Smooth muscle cell (in vitro differentiated cells): ENCODE data around the gene SLC4A3. TPM values are rescaled to one million over a fixed set of nuclear protein-coding genes. Genes with fewer than 3 reads are reported as not detected.
"Not testable (repeated sequence)": the region's sequence is repeated elsewhere in the genome, so short reads cannot be mapped to it uniquely, and the experiment has no call there.

Source experiments
- DNase-seq: peaks from one replicate; lab custom pipeline; 2025; ENCODE audit not compliant: unreplicated experiment; lab: John Stamatoyannopoulos, UW
- H2AFZ ChIP-seq: fragments of 200-600 bp; sonication (generic); 2 replicates; pipeline ENCODE4 v1.6.0; 2016; ENCODE audit warnings: antibody characterized with exemption, low read depth, mild to moderate bottlenecking
- H3F3A ChIP-seq: fragments of 200-600 bp; sonication (generic); 2 replicates; pipeline ENCODE4 v1.6.0; 2017; ENCODE audit warnings: antibody characterized with exemption, low read depth
- H3K27ac ChIP-seq: fragments of 200-600 bp; sonication (generic); 2 replicates; pipeline ENCODE4 v1.5.1; 2016; ENCODE audit warnings: low read depth, mild to moderate bottlenecking
- H3K27me3 ChIP-seq: fragments of 200-600 bp; sonication (generic); 2 replicates; pipeline ENCODE4 v1.6.1; 2016; ENCODE audit warnings: low read depth, mild to moderate bottlenecking
- H3K36me3 ChIP-seq: fragments of 200-600 bp; sonication (generic); 2 replicates; pipeline ENCODE4 v1.5.1; 2016; ENCODE audit warnings: low read depth
- H3K4me1 ChIP-seq: fragments of 200-600 bp; sonication (generic); 2 replicates; pipeline ENCODE4 v1.5.1; 2016; ENCODE audit warnings: low read depth
- H3K4me2 ChIP-seq: fragments of 200-600 bp; sonication (generic); 2 replicates; pipeline ENCODE4 v1.6.0; 2016; ENCODE audit warnings: mild to moderate bottlenecking
- H3K4me3 ChIP-seq: fragments of 200-600 bp; sonication (generic); 2 replicates; pipeline ENCODE4 v1.5.1; 2016; ENCODE audit warnings: mild to moderate bottlenecking
- H3K79me2 ChIP-seq: fragments of 200-600 bp; sonication (generic); 2 replicates; pipeline ENCODE4 v1.6.0; 2016; ENCODE audit warnings: low read depth, mild to moderate bottlenecking
- H3K9ac ChIP-seq: fragments of 200-600 bp; sonication (generic); 2 replicates; pipeline ENCODE4 v1.6.0; 2016; ENCODE audit warnings: low read depth
- H3K9me3 ChIP-seq: fragments of 200-600 bp; sonication (generic); replicated peaks from 2 replicates; pipeline ENCODE4 v1.5.1; 2016; ENCODE audit warnings: low read depth
- H4K20me1 ChIP-seq: fragments of 200-600 bp; sonication (generic); 2 replicates; pipeline ENCODE4 v1.6.0; 2016; ENCODE audit warnings: low read depth
- CTCF ChIP-seq: fragments of 200-600 bp; sonication (generic); IDR thresholded peaks from 2 replicates; pipeline ENCODE4 v1.5.1; 2017; ENCODE audit warnings: borderline replicate concordance, mild to moderate bottlenecking, antibody characterized with exemption; ENCODE audit not compliant: insufficient read depth, poor library complexity, severe bottlenecking
- WGBS: methylation state at CpG from one replicate; pipeline ENCODE4 v1.1.7; 2016; ENCODE audit warnings: low lambda C conversion rate; 5-methylcytosine and 5-hydroxymethylcytosine counted together
- polyA plus RNA-seq: library from polyadenylated mRNA; unstranded; fragments of >200 nt; fragmentation: Nextera tagmentation; extraction: Ambion mirVana; gene quantifications from 2 replicates; pipeline ENCODE4 v1.2.1, GENCODE V29; 2016
- total RNA-seq: library from RNA; depleted of rRNA; stranded (reverse); fragments of >200 nt; gene quantifications from 2 replicates; pipeline ENCODE4 v1.2.3, GENCODE V29; 2014

Gene SLC4A3
- total and polyA plus RNA-seq, 2 experiments from 2014 or later: 4.9 to 12.1 TPM

GRCh38 chr2:219648963-219649362, 21.5 kb downstream of the SLC4A3 start:
- WGBS: 89% methylated on average over 4 of the region's 4 CpGs
- H2AFZ ChIP-seq: no peak overlapping the region
- peaks cover 6% of the 10 kb centered on the region for H3K4me1 ChIP-seq
- H4K20me1 ChIP-seq: no peaks in the 10 kb centered on the region
- H3F3A ChIP-seq: peaks cover 3% of the 10 kb centered on the region
- no peaks in the 10 kb centered on the region for H3K27me3 ChIP-seq
- no peak overlapping the region for H3K4me2 ChIP-seq
- H3K27ac ChIP-seq: no peak overlapping the region
- no peak overlapping the region for H3K9ac ChIP-seq
- TF ChIP-seq CTCF: no peak
- no peak overlapping the region for H3K4me3 ChIP-seq
- DNase-seq: no peak
- H3K79me2 ChIP-seq: no peaks in the 10 kb centered on the region
- no peaks in the 10 kb centered on the region for H3K36me3 ChIP-seq
- H3K9me3 ChIP-seq: no peaks in the 10 kb centered on the region

- 76% methylated on average over 8 of the region's 8 CpGs for WGBS
- H3K27ac ChIP-seq: no peak overlapping the region
- H4K20me1 ChIP-seq: no peaks in the 10 kb centered on the region
- no peaks in the 10 kb centered on the region for H3K79me2 ChIP-seq
- no peak overlapping the region for H2AFZ ChIP-seq
- H3K27me3 ChIP-seq: no peaks in the 10 kb centered on the region
- H3F3A ChIP-seq: no peaks in the 10 kb centered on the region
- DNase-seq: no peak
- H3K36me3 ChIP-seq: no peaks in the 10 kb centered on the region
- TF ChIP-seq CTCF: no peak
- no peak overlapping the region for H3K9ac ChIP-seq
- H3K4me1 ChIP-seq: peaks cover 1% of the 10 kb centered on the region
- H3K4me3 ChIP-seq: no peak overlapping the region
- H3K9me3 ChIP-seq: no peaks in the 10 kb centered on the region
- no peak overlapping the region for H3K4me2 ChIP-seq
These were observed 23.2 kb downstream of the SLC4A3 start for GRCh38 chr2:219650426-219651248.

GRCh38 chr2:219651656-219652055, 24.2 kb downstream of the SLC4A3 start:
- H3K36me3 ChIP-seq, H3K4me2 ChIP-seq, H3K4me1 ChIP-seq, H3K9ac ChIP-seq, H3K27ac ChIP-seq, H3K9me3 ChIP-seq, H3K4me3 ChIP-seq, H2AFZ ChIP-seq, H4K20me1 ChIP-seq, H3K79me2 ChIP-seq, H3K27me3 ChIP-seq, H3F3A ChIP-seq, DNase-seq: not testable (repeated sequence)
- WGBS: 85% methylated on average over 6 of the region's 6 CpGs

- peaks cover 6% of the 10 kb centered on the region for H3F3A ChIP-seq
- no peak overlapping the region for H3K9ac ChIP-seq
- H4K20me1 ChIP-seq: no peaks in the 10 kb centered on the region
- no peaks in the 10 kb centered on the region for H3K9me3 ChIP-seq
- no peaks in the 10 kb centered on the region for H3K79me2 ChIP-seq
- no peak for DNase-seq
- no peak overlapping the region for H3K4me3 ChIP-seq
- WGBS: 85% methylated on average over 1 of the region's 1 CpG
- H3K27me3 ChIP-seq: no peaks in the 10 kb centered on the region
- H2AFZ ChIP-seq: no peak overlapping the region
- H3K27ac ChIP-seq: no peak overlapping the region
- peaks cover 3% of the 10 kb centered on the region for H3K4me1 ChIP-seq
- H3K4me2 ChIP-seq: no peak overlapping the region
- no peak for TF ChIP-seq CTCF
- H3K36me3 ChIP-seq: no peaks in the 10 kb centered on the region
These were observed 29.1 kb downstream of the SLC4A3 start for GRCh38 chr2:219656526-219656925.
